Measurements from ENCODE around the gene DBX1. TPM values are rescaled to one million over a fixed set of nuclear protein-coding genes. Genes with fewer than 3 reads are reported as not detected.

The DBX1 gene
- total RNA-seq (2014; rRNA removed; shearing (Covaris generic)) (not detected in 2 replicates), total RNA-seq (2022) (not detected in 2 replicates), Bru-seq, nascent RNA (not detected), BruChase-seq, experiment 1, labeled RNA remaining after a 6-hour chase (not detected), BruChase-seq, experiment 2, labeled RNA remaining after a 2-hour chase (not detected)
- long read RNA-seq = 0 reads

GRCh38 chr11:20160425-20161229 is at the start of gene DBX1:
Gene DBX1 (minus strand): TSS chr11:20160475. CDS start chr11:20160324, 151 bp downstream.
- no peaks in the 10 kb centered on the region for H3K9me2 ChIP-seq (ENCODE audit: insufficient read depth, low read length)
- no TSS peak for BruUV-seq (replicated peaks)
- ChIA-PET CTCF (ENCODE audit: unreplicated experiment) (no interaction called here), POLR2A (no interaction called here)
- TF ChIP-seq EZH2phosphoT487 (IDR thresholded peaks at IDR 0.05; ENCODE audit: borderline replicate concordance, low read depth, low read length) (no peak), CTCF (conservative IDR thresholded peaks at IDR 0.05; ENCODE audit: low read length) (no peak)
- H4K20me1 ChIP-seq (ENCODE audit: insufficient read depth, low read length) = no peaks in the 10 kb centered on the region
- no peak for DNase-seq (ENCODE audit: low spot score)
- no peak within 1 kb of the TSS for H3K4me3 ChIP-seq (ENCODE audit: low read depth, low read length, poor library complexity, severe bottlenecking)
- H3K79me2 ChIP-seq (ENCODE audit: insufficient read depth, low read depth, low read length) = no peaks in the 10 kb centered on the region
- H2AFZ ChIP-seq (ENCODE audit: low read length) = no peak within 1 kb of the TSS
- no peaks in the 10 kb centered on the region for H3K36me3 ChIP-seq (ENCODE audit: insufficient read depth, low read length)
- H3K4me1 ChIP-seq (ENCODE audit: insufficient read depth, low read length, poor library complexity, severe bottlenecking) = no peaks in the 10 kb centered on the region
- H3K9me3 ChIP-seq (ENCODE audit: low read length) = no peaks in the 10 kb centered on the region
- no peak within 1 kb of the TSS for H3K27ac ChIP-seq (ENCODE audit: low read depth, low read length, poor library complexity, severe bottlenecking)
- H3K4me2 ChIP-seq (ENCODE audit: low read length) = no peak within 1 kb of the TSS
- intact Hi-C loops (cut with micrococcal nuclease; ENCODE audit: unreplicated experiment) = no loop called here

- no peaks in the 10 kb centered on the region for H4K20me1 ChIP-seq (ENCODE audit: insufficient read depth, low read length)
- no peaks in the 10 kb centered on the region for H3K79me2 ChIP-seq (ENCODE audit: insufficient read depth, low read depth, low read length)
- H3K27ac ChIP-seq (ENCODE audit: low read depth, low read length, poor library complexity, severe bottlenecking) = no peak overlapping the region
- no peaks in the 10 kb centered on the region for H3K4me1 ChIP-seq (ENCODE audit: insufficient read depth, low read length, poor library complexity, severe bottlenecking)
- H3K4me3 ChIP-seq (ENCODE audit: low read depth, low read length, poor library complexity, severe bottlenecking) = no peak overlapping the region
- H3K9me2 ChIP-seq (ENCODE audit: insufficient read depth, low read length) = no peaks in the 10 kb centered on the region
- TF ChIP-seq EZH2phosphoT487 (IDR thresholded peaks at IDR 0.05; ENCODE audit: borderline replicate concordance, low read depth, low read length) (no peak), CTCF (conservative IDR thresholded peaks at IDR 0.05; ENCODE audit: low read length) (no peak)
- H3K4me2 ChIP-seq (ENCODE audit: low read length) = no peak overlapping the region
- POLR2A ChIA-PET = no interaction called here
- no peak for DNase-seq (ENCODE audit: low spot score)
- BruUV-seq (replicated peaks) = no TSS peak
- CTCF ChIA-PET (ENCODE audit: unreplicated experiment) = no interaction called here
- H2AFZ ChIP-seq (ENCODE audit: low read length) = no peak overlapping the region
- H3K36me3 ChIP-seq (ENCODE audit: insufficient read depth, low read length) = no peaks in the 10 kb centered on the region
- intact Hi-C loops (cut with micrococcal nuclease; ENCODE audit: unreplicated experiment) = no loop called here
- H3K9me3 ChIP-seq (ENCODE audit: low read length) = no peaks in the 10 kb centered on the region
Observed at GRCh38 chr11:20208622-20209111, 48.4 kb upstream of the DBX1 start.
